ENCODE data around the gene NKD1. TPM values are rescaled to one million over a fixed set of nuclear protein-coding genes. Genes with fewer than 3 reads are reported as not detected.

Gene NKD1
- polyA plus RNA-seq, 4 donors, result 10.3 to 13.1 (median 12.0) TPM

Other genes with a start within 250 kb of the NKD1 start
- 100 to 1,000 TPM; 109 to 149 (median 135) TPM for gene BRD7, start 179.4 kb upstream of the NKD1 start, polyA plus RNA-seq (ENCODE audit: insufficient read length in 4 of 4)
- gene SNX20, start 132.9 kb downstream of the NKD1 start, polyA plus RNA-seq (ENCODE audit: insufficient read length in 4 of 4), result under 1 TPM; 0.43 to 0.59 (median 0.51) TPM
- under 1 TPM; 0.30 to 0.81 (median 0.47) TPM for gene NOD2, start 145.2 kb downstream of the NKD1 start, polyA plus RNA-seq (ENCODE audit: insufficient read length in 4 of 4)
- gene CYLD, start 193.7 kb downstream of the NKD1 start, polyA plus RNA-seq (ENCODE audit: insufficient read length in 4 of 4), result 10 to 100 TPM; 20.4 to 32.0 (median 26.8) TPM

All from right renal pelvis (tissue), 4 donors.